ENCODE measurements around the gene ZNF181.

DNA sequence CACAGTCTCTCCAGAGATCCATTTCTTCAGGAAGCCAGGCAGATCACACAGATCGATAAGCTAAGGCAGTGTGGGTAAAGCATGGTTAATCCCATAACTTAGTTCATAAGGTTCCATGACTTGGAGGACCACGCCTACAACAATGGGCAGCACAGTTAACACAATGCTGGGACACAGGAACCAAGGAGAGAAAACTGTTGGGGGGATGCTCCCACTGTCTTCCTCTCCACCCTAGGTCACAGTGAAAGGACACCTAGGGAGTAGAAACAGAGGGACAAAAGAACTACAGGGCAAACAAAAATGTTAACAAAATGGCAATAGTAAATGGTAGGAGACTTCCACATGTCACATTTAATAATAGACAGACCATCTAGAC is 20.8 kb upstream of the ZNF181 start:
- TF ChIP-seq, protein P1, sequence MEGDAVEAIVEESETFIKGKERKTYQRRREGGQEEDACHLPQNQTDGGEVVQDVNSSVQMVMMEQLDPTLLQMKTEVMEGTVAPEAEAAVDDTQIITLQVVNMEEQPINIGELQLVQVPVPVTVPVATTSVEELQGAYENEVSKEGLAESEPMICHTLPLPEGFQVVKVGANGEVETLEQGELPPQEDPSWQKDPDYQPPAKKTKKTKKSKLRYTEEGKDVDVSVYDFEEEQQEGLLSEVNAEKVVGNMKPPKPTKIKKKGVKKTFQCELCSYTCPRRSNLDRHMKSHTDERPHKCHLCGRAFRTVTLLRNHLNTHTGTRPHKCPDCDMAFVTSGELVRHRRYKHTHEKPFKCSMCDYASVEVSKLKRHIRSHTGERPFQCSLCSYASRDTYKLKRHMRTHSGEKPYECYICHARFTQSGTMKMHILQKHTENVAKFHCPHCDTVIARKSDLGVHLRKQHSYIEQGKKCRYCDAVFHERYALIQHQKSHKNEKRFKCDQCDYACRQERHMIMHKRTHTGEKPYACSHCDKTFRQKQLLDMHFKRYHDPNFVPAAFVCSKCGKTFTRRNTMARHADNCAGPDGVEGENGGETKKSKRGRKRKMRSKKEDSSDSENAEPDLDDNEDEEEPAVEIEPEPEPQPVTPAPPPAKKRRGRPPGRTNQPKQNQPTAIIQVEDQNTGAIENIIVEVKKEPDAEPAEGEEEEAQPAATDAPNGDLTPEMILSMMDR (IDR thresholded peaks at IDR 0.05): no peak
- no peak for TF ChIP-seq TCF7 (CRISPR knock-in tag; IDR thresholded peaks at IDR 0.05; ENCODE audit: low read depth)
- TF ChIP-seq, protein P2, sequence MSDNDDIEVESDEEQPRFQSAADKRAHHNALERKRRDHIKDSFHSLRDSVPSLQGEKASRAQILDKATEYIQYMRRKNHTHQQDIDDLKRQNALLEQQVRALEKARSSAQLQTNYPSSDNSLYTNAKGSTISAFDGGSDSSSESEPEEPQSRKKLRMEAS (CRISPR knock-in tag; IDR thresholded peaks at IDR 0.05): no peak
- TF ChIP-seq, protein P3, sequence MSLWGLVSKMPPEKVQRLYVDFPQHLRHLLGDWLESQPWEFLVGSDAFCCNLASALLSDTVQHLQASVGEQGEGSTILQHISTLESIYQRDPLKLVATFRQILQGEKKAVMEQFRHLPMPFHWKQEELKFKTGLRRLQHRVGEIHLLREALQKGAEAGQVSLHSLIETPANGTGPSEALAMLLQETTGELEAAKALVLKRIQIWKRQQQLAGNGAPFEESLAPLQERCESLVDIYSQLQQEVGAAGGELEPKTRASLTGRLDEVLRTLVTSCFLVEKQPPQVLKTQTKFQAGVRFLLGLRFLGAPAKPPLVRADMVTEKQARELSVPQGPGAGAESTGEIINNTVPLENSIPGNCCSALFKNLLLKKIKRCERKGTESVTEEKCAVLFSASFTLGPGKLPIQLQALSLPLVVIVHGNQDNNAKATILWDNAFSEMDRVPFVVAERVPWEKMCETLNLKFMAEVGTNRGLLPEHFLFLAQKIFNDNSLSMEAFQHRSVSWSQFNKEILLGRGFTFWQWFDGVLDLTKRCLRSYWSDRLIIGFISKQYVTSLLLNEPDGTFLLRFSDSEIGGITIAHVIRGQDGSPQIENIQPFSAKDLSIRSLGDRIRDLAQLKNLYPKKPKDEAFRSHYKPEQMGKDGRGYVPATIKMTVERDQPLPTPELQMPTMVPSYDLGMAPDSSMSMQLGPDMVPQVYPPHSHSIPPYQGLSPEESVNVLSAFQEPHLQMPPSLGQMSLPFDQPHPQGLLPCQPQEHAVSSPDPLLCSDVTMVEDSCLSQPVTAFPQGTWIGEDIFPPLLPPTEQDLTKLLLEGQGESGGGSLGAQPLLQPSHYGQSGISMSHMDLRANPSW (CRISPR knock-in tag; conservative IDR thresholded peaks at IDR 0.05; ENCODE audit: low read depth): no peak
- no peak for TF ChIP-seq SP1 (CRISPR knock-in tag; conservative IDR thresholded peaks at IDR 0.05)
- TF ChIP-seq, protein P4, sequence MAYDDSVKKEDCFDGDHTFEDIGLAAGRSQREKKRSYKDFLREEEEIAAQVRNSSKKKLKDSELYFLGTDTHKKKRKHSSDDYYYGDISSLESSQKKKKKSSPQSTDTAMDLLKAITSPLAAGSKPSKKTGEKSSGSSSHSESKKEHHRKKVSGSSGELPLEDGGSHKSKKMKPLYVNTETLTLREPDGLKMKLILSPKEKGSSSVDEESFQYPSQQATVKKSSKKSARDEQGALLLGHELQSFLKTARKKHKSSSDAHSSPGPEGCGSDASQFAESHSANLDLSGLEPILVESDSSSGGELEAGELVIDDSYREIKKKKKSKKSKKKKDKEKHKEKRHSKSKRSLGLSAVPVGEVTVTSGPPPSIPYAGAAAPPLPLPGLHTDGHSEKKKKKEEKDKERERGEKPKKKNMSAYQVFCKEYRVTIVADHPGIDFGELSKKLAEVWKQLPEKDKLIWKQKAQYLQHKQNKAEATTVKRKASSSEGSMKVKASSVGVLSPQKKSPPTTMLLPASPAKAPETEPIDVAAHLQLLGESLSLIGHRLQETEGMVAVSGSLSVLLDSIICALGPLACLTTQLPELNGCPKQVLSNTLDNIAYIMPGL (CRISPR knock-in tag; IDR thresholded peaks at IDR 0.05): no peak

Data from WTC11 (cell line).